K562 (cell line): ENCODE measurements around the gene ZFHX2. TPM values are rescaled to one million over a fixed set of nuclear protein-coding genes. Genes with fewer than 3 reads are reported as not detected.
A peak's percentile ranks its signal among the peaks of the same experiment; 100 is the strongest.

Source experiments
- ATAC-seq: fragments of 200-7000 bp; cut with Tn5 transposase; 3 replicates; pipeline ENCODE4 v1.9.1; 2020; ENCODE audit warnings: moderate library complexity
- BruUV-seq: library from RNA; stranded (reverse); fragments of 400-500 nt; replicated peaks from 2 replicates; lab custom pipeline; 2021; lab: Mats Ljungman, UMichigan
- CTCF ChIA-PET: fragments of 300-600 bp; formaldehyde crosslinking; extraction: SDS; loops from one replicate; lab custom pipeline; 2021; ENCODE audit warnings: low intra/inter-chr PET ratio; lab: Yijun Ruan, JAX
- POLR2A ChIA-PET: fragments of 300-600, 350-650 bp; sonication (Branson Sonifier 250); formaldehyde crosslinking; extraction: SDS; loops from one replicate; lab custom pipeline; 2021; ENCODE audit warnings: antibody characterized with exemption, inconsistent platforms; lab: Yijun Ruan, JAX
- DNase-seq, 4 experiments: peaks; one replicate each; pipeline versions ENCODE4 v3.0.0 to v3.0.0-alpha.2; 2011 to 2018; ENCODE audit warnings: low spot score in 3 of 4, mixed read lengths in 3 of 4; ENCODE audit errors: extremely low read depth in 1 of 4
- FAIRE-seq: peaks from 2 replicates; lab custom pipeline; 2011; peaks lifted over from hg19 to GRCh38; lab: Jason Lieb, UNC
- H2AFZ ChIP-seq: 2 replicates; pipeline ENCODE4 v1.6.0; 2011; ENCODE audit warnings: low read depth, low read length, control low read depth, inconsistent platforms
- H3K27ac ChIP-seq: fragments of 200-600 bp; 3 replicates; pipeline ENCODE4 v1.8.0; 2011; ENCODE audit warnings: low read depth, mild to moderate bottlenecking, control low read depth, inconsistent platforms, low read length, moderate library complexity, mixed read lengths; ENCODE audit errors: extremely low read depth
- H3K27me3 ChIP-seq, 2 experiments: fragments of 300-600 bp in 1 of 2; 2 replicates in 1 of 2; 3 replicates in 1 of 2; pipeline versions ENCODE4 v1.6.0 to v1.8.0; 2011; ENCODE audit warnings: inconsistent platforms in 2 of 2, low read length in 2 of 2, mild to moderate bottlenecking in 1 of 2, mixed read lengths in 1 of 2, moderate library complexity in 1 of 2; ENCODE audit not compliant: control insufficient read depth in 2 of 2, insufficient read depth in 2 of 2
- H3K36me3 ChIP-seq: fragments of 300-600 bp; 3 replicates; pipeline ENCODE4 v1.8.0; 2011; ENCODE audit warnings: mild to moderate bottlenecking, low read length, inconsistent platforms; ENCODE audit not compliant: control insufficient read depth, insufficient read depth
- H3K4me1 ChIP-seq, 2 experiments: fragments of 200-600 bp in 1 of 2; replicated peaks in 1 of 2; 2 replicates in 1 of 2; 3 replicates in 1 of 2; pipeline versions ENCODE4 v1.5.1 to v1.8.0; 2011; ENCODE audit warnings: inconsistent platforms in 2 of 2, low read length in 2 of 2, mild to moderate bottlenecking in 1 of 2, mixed read lengths in 1 of 2, moderate library complexity in 1 of 2; ENCODE audit not compliant: control insufficient read depth in 2 of 2, insufficient read depth in 2 of 2
- H3K4me2 ChIP-seq: 2 replicates; pipeline ENCODE4 v1.6.1; 2011; ENCODE audit warnings: low read length, control low read depth, inconsistent platforms, mixed read lengths; ENCODE audit not compliant: insufficient read depth
- H3K4me3 ChIP-seq: fragments of 200-600 bp; sonication (generic), shearing (Covaris generic); 2 replicates; pipeline ENCODE4 v1.5.1; 2016; ENCODE audit warnings: control low read depth, inconsistent platforms
- H3K79me2 ChIP-seq: fragments of 200-600 bp; 3 replicates; pipeline ENCODE4 v1.8.0; 2011; ENCODE audit warnings: low read length, inconsistent platforms; ENCODE audit not compliant: control insufficient read depth, insufficient read depth
- H3K9ac ChIP-seq, 2 experiments: 2 replicates each; pipeline versions ENCODE4 v1.6.0 to v1.6.1; 2011; ENCODE audit warnings: low read depth in 2 of 2, low read length in 2 of 2, control low read depth in 1 of 2, inconsistent platforms in 1 of 2, mild to moderate bottlenecking in 1 of 2, mixed read lengths in 1 of 2; ENCODE audit not compliant: insufficient read depth in 1 of 2
- H3K9me1 ChIP-seq: one replicate; pipeline ENCODE4 v1.6.0; 2011; ENCODE audit warnings: inconsistent platforms, mild to moderate bottlenecking, low read length, moderate library complexity; ENCODE audit not compliant: control insufficient read depth, insufficient read depth
- H3K9me3 ChIP-seq: replicated peaks from 2 replicates; pipeline ENCODE4 v1.5.1; 2011; ENCODE audit warnings: low read depth, low read length, inconsistent platforms; ENCODE audit not compliant: control insufficient read depth, insufficient read depth
- H4K20me1 ChIP-seq: replicated peaks from 2 replicates; pipeline ENCODE4 v1.6.1; 2011; ENCODE audit warnings: low read length, inconsistent platforms, mixed read lengths; ENCODE audit not compliant: control insufficient read depth, insufficient read depth
- CTCF ChIP-seq, 3 experiments: IDR thresholded peaks in 2 of 3; conservative IDR thresholded peaks in 1 of 3; 2 replicates each; pipeline ENCODE4 v1.5.1; 2011 to 2012; ENCODE audit warnings: low read length in 3 of 3, mild to moderate bottlenecking in 3 of 3, control low read depth in 2 of 3, improper control_type of control experiment in 1 of 3, inconsistent platforms in 1 of 3, low read depth in 1 of 3, mixed read lengths in 1 of 3, moderate library complexity in 1 of 3; ENCODE audit not compliant: insufficient read depth in 2 of 3
- ELF4 ChIP-seq: fragments of 450-650 bp; formaldehyde crosslinking; IDR thresholded peaks from 2 replicates; pipeline ENCODE4 v1.4.0; 2022; ENCODE audit warnings: missing genetic modification characterization
- FOS ChIP-seq: IDR thresholded peaks from 3 replicates; pipeline ENCODE4 v1.6.1; 2011; ENCODE audit not compliant: insufficient read length; ENCODE audit errors: extremely low read depth
- NR2C1 ChIP-seq, 2 experiments: fragments of 450-650 bp; IDR thresholded peaks; 2 replicates each; pipeline ENCODE4 v1.6.1; 2017; ENCODE audit warnings: mild to moderate bottlenecking in 2 of 2, antibody characterized with exemption in 1 of 2, inconsistent platforms in 1 of 2, missing compliant biosample characterization in 1 of 2, missing genetic modification characterization in 1 of 2
- RAD21 ChIP-seq, 2 experiments: fragments of 250-450 bp in 1 of 2; fragments of 450-650 bp in 1 of 2; sonication (Bioruptor Pico) in 1 of 2; formaldehyde crosslinking in 1 of 2; IDR thresholded peaks in 1 of 2; conservative IDR thresholded peaks in 1 of 2; 2 replicates each; pipeline versions ENCODE4 v1.4.0 to v1.8.0; 2020 to 2022; ENCODE audit warnings: mild to moderate bottlenecking in 2 of 2, moderate library complexity in 1 of 2
- WGBS: fragments of 100-300 bp; shearing (Covaris generic); methylation state at CpG from one replicate; pipeline ENCODE4 v1.1.6; 2016; ENCODE audit warnings: low coverage, mixed read lengths; ENCODE audit not compliant: insufficient coverage; ENCODE audit errors: missing lambda C conversion rate; 5-methylcytosine and 5-hydroxymethylcytosine counted together
- in situ Hi-C: fragments of 300-500 bp; cut with MboI; formaldehyde crosslinking; loops from 4 replicates; pipeline ENCODE4 v1.15.0; 2018; ENCODE audit warnings: inconsistent platforms, mixed read lengths
- intact Hi-C: fragments of 100-400 bp; cut with micrococcal nuclease; formaldehyde crosslinking; loops from 2 replicates; pipeline ENCODE4 v1.14.2; 2022
- polyA plus RNA-seq, 8 experiments: library from polyadenylated mRNA; depleted of rRNA in 4 of 8; stranded (reverse) in 5 of 8; unstranded in 3 of 8; fragments of >200 nt; fragmentation: Nextera tagmentation in 2 of 8; fragmentation: Illumina TruSeq in 1 of 8; extraction: Ambion mirVana in 2 of 8; extraction: Trizol in 1 of 8; gene quantifications; 2 replicates each; pipeline versions ENCODE4 v1.2.1 to v1.2.3, GENCODE V29; 2011 to 2014; ENCODE audit warnings: inconsistent platforms in 1 of 8, missing spikeins in 1 of 8
- total RNA-seq, 7 experiments: library from RNA; depleted of rRNA in 6 of 7; stranded (reverse); fragments of >200 nt in 6 of 7; fragmentation: Illumina TruSeq in 2 of 7; extraction: Trizol in 2 of 7; gene quantifications; 2 replicates each; pipeline versions ENCODE4 v1.2.1 to v1.2.3, GENCODE V29; 2011 to 2021; ENCODE audit warnings: low replicate concordance in 1 of 7
- TF ChIP-seq, protein P1 (sequence below): fragments of 250-450 bp; sonication (Bioruptor Pico); IDR thresholded peaks from 2 replicates; pipeline ENCODE4 v1.8.0; 2021; ENCODE audit warnings: moderate library complexity, mild to moderate bottlenecking, inconsistent platforms
- TF ChIP-seq, protein P2 (sequence below): fragments of 200-800 bp; sonication (Bioruptor generic); IDR thresholded peaks from 2 replicates; pipeline ENCODE4 v1.6.1; 2017; ENCODE audit warnings: missing genetic modification characterization, missing compliant biosample characterization

ZFHX2 gene
- total and polyA plus RNA-seq, 9 of the 15 experiments (the other 6 are each of a cell fraction or from before 2014, with no cell fraction given) = 0.06 to 0.11 (median 0.11) TPM; not detected in 4

DNA sequence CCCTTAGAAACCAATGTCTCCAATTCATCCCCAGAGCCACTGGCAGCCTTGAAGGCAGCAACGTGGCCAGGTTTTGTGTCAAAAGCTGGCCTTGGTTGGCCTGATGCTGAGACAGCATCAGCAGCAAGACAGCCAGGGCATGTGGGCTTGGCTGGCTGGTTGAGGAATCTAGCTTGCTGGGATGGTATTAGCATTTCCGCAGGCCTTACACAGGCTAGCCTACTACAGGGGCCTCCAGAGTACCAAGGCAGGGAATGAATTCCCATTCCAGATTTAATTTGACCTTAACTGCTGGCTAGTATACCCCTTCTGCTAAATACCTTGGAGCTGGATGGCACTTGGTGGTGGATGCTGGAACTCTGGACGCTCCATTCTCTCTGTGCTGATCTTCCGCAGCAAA, 66.2 kb downstream of the ZFHX2 start:
- H2AFZ ChIP-seq = no peak overlapping the region
- no peak overlapping the region for H3K4me3 ChIP-seq
- ChIA-PET CTCF (no interaction called here), POLR2A (no interaction called here)
- in situ Hi-C loops = loop anchor here (5.0 kb wide), 1 partner anchor 72 kb away; the partner anchor contains the start of gene THTPA
- H3K9ac ChIP-seq = no peak overlapping the region
- 73% methylated on average over 4 of the region's 4 CpGs for WGBS
- BruUV-seq = no TSS peak
- no peaks in the 10 kb centered on the region for H3K4me1 ChIP-seq
- no peaks in the 10 kb centered on the region for H3K9me1 ChIP-seq
- ATAC-seq (no peak), DNase-seq (no peak), FAIRE-seq (no peak)
- TF ChIP-seq NR2C1 (IDR thresholded peaks at IDR 0.05) (no peak), NR2C1 (tag; IDR thresholded peaks at IDR 0.05) (no peak), ELF4 (CRISPR knock-in tag) (no peak)
- peaks cover 5% of the 10 kb centered on the region; the same call in 1 of the 2 replicates for H4K20me1 ChIP-seq
- no peak overlapping the region for H3K27ac ChIP-seq
- H3K9me3 ChIP-seq = no peaks in the 10 kb centered on the region
- H3K27me3 ChIP-seq = no peaks in the 10 kb centered on the region
- H3K79me2 ChIP-seq = no peaks in the 10 kb centered on the region
- intact Hi-C loops = no loop called here
- no peak overlapping the region for H3K4me2 ChIP-seq
- no peaks in the 10 kb centered on the region for H3K36me3 ChIP-seq

- Histone ChIP-seq H3K4me2 (no peak overlapping the region), H3K4me1 (no peaks in the 10 kb centered on the region), H3K27ac (no peak overlapping the region), H2AFZ (no peak overlapping the region), H3K9me3 (no peaks in the 10 kb centered on the region), H3K27me3 (no peaks in the 10 kb centered on the region), H3K4me3 (no peak overlapping the region), H3K9me1 (no peaks in the 10 kb centered on the region), H3K79me2 (no peaks in the 10 kb centered on the region), H3K36me3 (peaks cover 9% of the 10 kb centered on the region; the same call in 1 of the 3 replicates), H3K9ac (no peak overlapping the region), H4K20me1 (peaks cover 5% of the 10 kb centered on the region; the same call in 1 of the 2 replicates)
- BruUV-seq = no TSS peak
- intact Hi-C loops = loop anchor here (5.0 kb wide), 1 partner anchor 51 kb away; no protein-coding TSS in a partner anchor
- ChIA-PET CTCF (no interaction called here), POLR2A (interaction anchor here (0.7 kb wide), 1 partner anchor 50 kb away, joined by 4 read pairs; no protein-coding TSS in a partner anchor)
- ATAC-seq = peak; percentile 94
- FAIRE-seq = no peak
- WGBS = 42% methylated on average over 5 of the region's 9 CpGs
- peak; percentile 34 to 50 (median 45) for DNase-seq
- in situ Hi-C loops = no loop called here
- TF ChIP-seq CTCF (IDR thresholded peaks at IDR 0.05 in 2 of 3, conservative IDR thresholded peaks at IDR 0.05 in 1 of 3; ENCODE audit: insufficient read depth in 2 of 3, low read depth in 1 of 3, low read length in 3 of 3) (peak; percentile 39 to 65 (median 58); a peak in 5 of 6 replicates), FOS (no peak), RAD21 (CRISPR knock-in tag; conservative IDR thresholded peaks at IDR 0.05 in 1 of 2, IDR thresholded peaks at IDR 0.05 in 1 of 2) (peak; percentile 13 to 57; a peak in 2 of 4 replicates)
- TF ChIP-seq, protein P1, sequence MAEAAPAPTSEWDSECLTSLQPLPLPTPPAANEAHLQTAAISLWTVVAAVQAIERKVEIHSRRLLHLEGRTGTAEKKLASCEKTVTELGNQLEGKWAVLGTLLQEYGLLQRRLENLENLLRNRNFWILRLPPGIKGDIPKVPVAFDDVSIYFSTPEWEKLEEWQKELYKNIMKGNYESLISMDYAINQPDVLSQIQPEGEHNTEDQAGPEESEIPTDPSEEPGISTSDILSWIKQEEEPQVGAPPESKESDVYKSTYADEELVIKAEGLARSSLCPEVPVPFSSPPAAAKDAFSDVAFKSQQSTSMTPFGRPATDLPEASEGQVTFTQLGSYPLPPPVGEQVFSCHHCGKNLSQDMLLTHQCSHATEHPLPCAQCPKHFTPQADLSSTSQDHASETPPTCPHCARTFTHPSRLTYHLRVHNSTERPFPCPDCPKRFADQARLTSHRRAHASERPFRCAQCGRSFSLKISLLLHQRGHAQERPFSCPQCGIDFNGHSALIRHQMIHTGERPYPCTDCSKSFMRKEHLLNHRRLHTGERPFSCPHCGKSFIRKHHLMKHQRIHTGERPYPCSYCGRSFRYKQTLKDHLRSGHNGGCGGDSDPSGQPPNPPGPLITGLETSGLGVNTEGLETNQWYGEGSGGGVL (CRISPR knock-in tag) = no peak
- TF ChIP-seq, protein P2, sequence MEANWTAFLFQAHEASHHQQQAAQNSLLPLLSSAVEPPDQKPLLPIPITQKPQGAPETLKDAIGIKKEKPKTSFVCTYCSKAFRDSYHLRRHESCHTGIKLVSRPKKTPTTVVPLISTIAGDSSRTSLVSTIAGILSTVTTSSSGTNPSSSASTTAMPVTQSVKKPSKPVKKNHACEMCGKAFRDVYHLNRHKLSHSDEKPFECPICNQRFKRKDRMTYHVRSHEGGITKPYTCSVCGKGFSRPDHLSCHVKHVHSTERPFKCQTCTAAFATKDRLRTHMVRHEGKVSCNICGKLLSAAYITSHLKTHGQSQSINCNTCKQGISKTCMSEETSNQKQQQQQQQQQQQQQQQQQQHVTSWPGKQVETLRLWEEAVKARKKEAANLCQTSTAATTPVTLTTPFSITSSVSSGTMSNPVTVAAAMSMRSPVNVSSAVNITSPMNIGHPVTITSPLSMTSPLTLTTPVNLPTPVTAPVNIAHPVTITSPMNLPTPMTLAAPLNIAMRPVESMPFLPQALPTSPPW (CRISPR knock-in tag) = peak; percentile 42; the same call in 1 of the 2 replicates
Observed at GRCh38 chr14:23483236-23483854, 68.2 kb downstream of the ZFHX2 start.
